Caco-2 (cell line): Measurements from ENCODE around the gene LRRC30. TPM values are rescaled to one million over a fixed set of nuclear protein-coding genes. Genes with fewer than 3 reads are reported as not detected.
"Not testable (repeated sequence)": the region's sequence is repeated elsewhere in the genome, so short reads cannot be mapped to it uniquely, and the experiment has no call there.

Experiments used
- BruUV-seq: library from RNA; stranded (reverse); fragments of 400-500 nt; replicated peaks from 2 replicates; lab custom pipeline; 2021; lab: Mats Ljungman, UMichigan
- CTCF ChIA-PET: fragments of 300-600 bp; sonication (Branson Sonifier 250); formaldehyde crosslinking; loops from one replicate; lab custom pipeline; 2022; ENCODE audit warnings: antibody characterized with exemption; lab: Charles Lee
- POLR2A ChIA-PET: fragments of 300-600 bp; sonication (Branson Sonifier 250); formaldehyde crosslinking; loops from one replicate; lab custom pipeline; 2022; ENCODE audit warnings: antibody characterized with exemption; lab: Charles Lee
- DNase-seq, 2 experiments: peaks; one replicate each; pipeline versions ENCODE4 v3.0.0 to v3.0.0-alpha.2; 2020 to 2022
- H3K27me3 ChIP-seq: replicated peaks from 2 replicates; pipeline ENCODE4 v1.6.0; 2011; ENCODE audit warnings: low read length; ENCODE audit not compliant: control insufficient read depth, insufficient read depth
- H3K36me3 ChIP-seq: 2 replicates; pipeline ENCODE4 v1.5.1; 2011; ENCODE audit warnings: low read length; ENCODE audit not compliant: control insufficient read depth, insufficient read depth
- H3K4me1 ChIP-seq: fragments of 250-450 bp; sonication (Bioruptor Pico); 2 replicates; pipeline ENCODE4 v1.5.1; 2020; ENCODE audit warnings: mild to moderate bottlenecking
- H3K4me3 ChIP-seq: 2 replicates; pipeline ENCODE4 v1.5.1; 2011; ENCODE audit warnings: low read depth, mild to moderate bottlenecking, control low read depth, low read length
- H3K9me3 ChIP-seq: fragments of 250-450 bp; sonication (Bioruptor Pico); 2 replicates; pipeline ENCODE4 v1.5.1; 2020; ENCODE audit warnings: mild to moderate bottlenecking, moderate library complexity
- H3K27ac Mint-ChIP-seq: one replicate; pipeline ENCODE4 v1.8.0; 2022; ENCODE audit warnings: mixed read lengths; ENCODE audit not compliant: unreplicated experiment
- H3K27me3 Mint-ChIP-seq: one replicate; pipeline ENCODE4 v1.8.0; 2022; ENCODE audit warnings: mixed read lengths; ENCODE audit not compliant: insufficient read depth, unreplicated experiment
- H3K36me3 Mint-ChIP-seq: one replicate; pipeline ENCODE4 v1.8.0; 2022; ENCODE audit warnings: mild to moderate bottlenecking, mixed read lengths; ENCODE audit not compliant: insufficient read depth, unreplicated experiment
- H3K4me1 Mint-ChIP-seq: one replicate; pipeline ENCODE4 v1.8.0; 2022; ENCODE audit warnings: low read depth, mixed read lengths; ENCODE audit not compliant: unreplicated experiment
- H3K4me3 Mint-ChIP-seq: one replicate; pipeline ENCODE4 v1.8.0; 2022; ENCODE audit warnings: mild to moderate bottlenecking, moderate library complexity, mixed read lengths; ENCODE audit not compliant: unreplicated experiment
- H3K9me3 Mint-ChIP-seq: one replicate; pipeline ENCODE4 v1.8.0; 2022; ENCODE audit warnings: mixed read lengths; ENCODE audit not compliant: unreplicated experiment
- CTCF ChIP-seq, 2 experiments: fragments of 200-600 bp in 1 of 2; IDR thresholded peaks; 1 replicate in 1 of 2; 2 replicates in 1 of 2; pipeline versions ENCODE4 v1.5.1 to v1.8.0; 2011 to 2022; ENCODE audit warnings: antibody characterized with exemption in 1 of 2, control low read depth in 1 of 2, inconsistent platforms in 1 of 2, low read depth in 1 of 2, low read length in 1 of 2, mild to moderate bottlenecking in 1 of 2, moderate library complexity in 1 of 2; ENCODE audit not compliant: insufficient read depth in 1 of 2, severe bottlenecking in 1 of 2, unreplicated experiment in 1 of 2
- intact Hi-C: fragments of 100-400 bp; cut with micrococcal nuclease; formaldehyde crosslinking; loops from one replicate; pipeline ENCODE4 v1.10.0; 2022; ENCODE audit not compliant: unreplicated experiment
- total RNA-seq: library from RNA; stranded (reverse); gene quantifications from 2 replicates; pipeline ENCODE4 v1.2.3, GENCODE V29; 2022

LRRC30 gene
- total RNA-seq, 1 experiment from 2014 or later = not detected

GRCh38 chr18:7202169-7202568 is 28.7 kb upstream of the LRRC30 start:
- Mint-ChIP-seq H3K27ac (no peak overlapping the region), H3K4me3 (no peak overlapping the region)
- POLR2A ChIA-PET = no interaction called here

GRCh38 chr18:7203601-7204000 is 27.3 kb upstream of the LRRC30 start:
- H3K9me3 Mint-ChIP-seq, H3K27me3 Mint-ChIP-seq, H3K36me3 ChIP-seq, H3K4me1 ChIP-seq, H3K4me1 Mint-ChIP-seq, H3K4me3 Mint-ChIP-seq, H3K27me3 ChIP-seq, H3K9me3 ChIP-seq, DNase-seq, intact Hi-C loops, POLR2A ChIA-PET, H3K27ac Mint-ChIP-seq, BruUV-seq, CTCF ChIA-PET, H3K36me3 Mint-ChIP-seq, H3K4me3 ChIP-seq: not testable (repeated sequence)

More at GRCh38 chr18:7202169-7202568, 28.7 kb upstream of the LRRC30 start:
- Histone ChIP-seq H3K36me3 (no peaks in the 10 kb centered on the region), H3K4me1 (peaks cover 5% of the 10 kb centered on the region; the same call in 1 of the 2 replicates), H3K9me3 (no peaks in the 10 kb centered on the region), H3K27me3 (no peaks in the 10 kb centered on the region), H3K4me3 (no peak overlapping the region)
- TF ChIP-seq CTCF (IDR thresholded peaks at IDR 0.05; ENCODE audit: insufficient read depth in 1 of 2, low read depth in 1 of 2, low read length in 1 of 2, severe bottlenecking in 1 of 2, unreplicated experiment in 1 of 2) = no peak
- no peaks in the 10 kb centered on the region for H3K4me1 Mint-ChIP-seq
- no peaks in the 10 kb centered on the region for H3K9me3 Mint-ChIP-seq
- no peak for DNase-seq
- no peaks in the 10 kb centered on the region for H3K27me3 Mint-ChIP-seq
- CTCF ChIA-PET = no interaction called here
- BruUV-seq = no TSS peak
- H3K36me3 Mint-ChIP-seq = peaks cover 1% of the 10 kb centered on the region
- intact Hi-C loops = no loop called here

GRCh38 chr18:7205346-7205745 is 25.5 kb upstream of the LRRC30 start:
- Mint-ChIP-seq H3K4me3 (no peak overlapping the region), H3K9me3 (no peaks in the 10 kb centered on the region), H3K27ac (no peak overlapping the region), H3K27me3 (no peaks in the 10 kb centered on the region), H3K36me3 (no peaks in the 10 kb centered on the region), H3K4me1 (no peaks in the 10 kb centered on the region)
- Histone ChIP-seq H3K36me3 (no peaks in the 10 kb centered on the region), H3K9me3 (no peaks in the 10 kb centered on the region), H3K27me3 (no peaks in the 10 kb centered on the region), H3K4me3 (no peak overlapping the region), H3K4me1 (peaks cover 5% of the 10 kb centered on the region; the same call in 1 of the 2 replicates)
- DNase-seq = no peak
- ChIA-PET POLR2A (no interaction called here), CTCF (no interaction called here)
- no peak for TF ChIP-seq CTCF (IDR thresholded peaks at IDR 0.05; ENCODE audit: insufficient read depth in 1 of 2, low read depth in 1 of 2, low read length in 1 of 2, severe bottlenecking in 1 of 2, unreplicated experiment in 1 of 2)
- BruUV-seq = no TSS peak
- intact Hi-C loops = no loop called here

- ChIA-PET CTCF (no interaction called here), POLR2A (no interaction called here)
- H3K27me3 ChIP-seq = no peaks in the 10 kb centered on the region
- Mint-ChIP-seq H3K36me3 (no peaks in the 10 kb centered on the region), H3K4me3 (no peak overlapping the region), H3K27me3 (no peaks in the 10 kb centered on the region), H3K4me1 (no peaks in the 10 kb centered on the region), H3K9me3 (no peaks in the 10 kb centered on the region), H3K27ac (no peak overlapping the region)
- intact Hi-C loops = no loop called here
- H3K36me3 ChIP-seq = no peaks in the 10 kb centered on the region
- no peak for DNase-seq
- H3K4me1 ChIP-seq = 0 out of 2 replicates have a peak, but pooled peaks cover under 1% of the 10 kb centered on the region
- H3K4me3 ChIP-seq = no peak overlapping the region
- no peak for TF ChIP-seq CTCF (IDR thresholded peaks at IDR 0.05; ENCODE audit: insufficient read depth in 1 of 2, low read depth in 1 of 2, low read length in 1 of 2, severe bottlenecking in 1 of 2, unreplicated experiment in 1 of 2)
- BruUV-seq = no TSS peak
- no peaks in the 10 kb centered on the region for H3K9me3 ChIP-seq
Measured at GRCh38 chr18:7206217-7206616, 24.7 kb upstream of the LRRC30 start.
